ENCODE results near the gene KLHDC1.
"Not testable (repeated sequence)": the region's sequence is repeated elsewhere in the genome, so short reads cannot be mapped to it uniquely, and the experiment has no call there.

Gene KLHDC1

DNA sequence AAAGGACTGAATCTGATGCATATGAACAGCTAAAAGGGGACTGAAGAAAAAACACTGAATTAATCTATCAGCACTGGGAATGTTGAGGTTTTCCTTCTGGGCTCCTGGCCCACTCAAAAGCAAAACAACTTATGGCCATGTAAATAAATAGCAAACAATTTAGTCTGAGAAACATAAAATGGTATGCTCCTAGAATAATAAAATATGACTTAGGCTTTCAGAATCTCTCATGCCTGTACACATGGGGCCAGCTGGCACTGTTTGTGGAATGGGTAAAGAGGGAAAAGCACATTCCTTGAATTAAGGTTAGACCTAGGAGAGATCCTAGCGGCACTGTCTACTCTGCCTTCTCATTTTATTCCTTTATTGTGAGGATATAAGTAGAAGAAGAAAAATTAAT, 81.2 kb downstream of the KLHDC1 start:
- ChIA-PET POLR2A (no interaction called here), CTCF (no interaction called here)
- no peak for DNase-seq (ENCODE audit: extremely low spot score)
- TF ChIP-seq FOXK2 (IDR thresholded peaks at IDR 0.05) (no peak), L3MBTL2 (conservative IDR thresholded peaks at IDR 0.05) (no peak)

DNA sequence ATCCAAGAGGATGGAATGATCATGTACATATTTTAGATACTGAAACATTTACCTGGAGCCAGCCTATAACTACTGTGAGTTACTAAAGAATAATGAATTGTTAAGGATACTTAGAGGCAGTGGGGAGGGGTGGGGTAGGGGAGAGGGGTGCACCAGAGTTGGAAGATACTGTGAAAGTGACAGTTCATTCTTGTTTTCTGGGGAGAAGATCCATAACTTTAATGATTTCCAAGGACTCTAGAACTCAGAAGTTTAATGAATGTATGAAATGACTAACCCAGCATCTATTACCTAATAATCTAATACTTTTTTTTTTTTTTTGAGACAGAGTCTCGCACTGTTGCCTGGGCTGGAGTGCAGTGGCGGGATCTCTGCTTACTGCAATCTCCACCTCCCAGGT, 85.5 kb downstream of the KLHDC1 start:
- TF ChIP-seq HDGF (IDR thresholded peaks at IDR 0.05; ENCODE audit: borderline replicate concordance) (no peak), L3MBTL2 (conservative IDR thresholded peaks at IDR 0.05) (no peak), LEF1 (IDR thresholded peaks at IDR 0.05; ENCODE audit: borderline replicate concordance) (no peak), NFRKB (IDR thresholded peaks at IDR 0.05) (no peak), SP1 (IDR thresholded peaks at IDR 0.05) (no peak), FOXK2 (IDR thresholded peaks at IDR 0.05) (no peak), CTBP1 (IDR thresholded peaks at IDR 0.05; ENCODE audit: borderline replicate concordance) (no peak), ARNT (IDR thresholded peaks at IDR 0.05) (no peak), FOXM1 (IDR thresholded peaks at IDR 0.05; ENCODE audit: borderline replicate concordance) (no peak), TARDBP (IDR thresholded peaks at IDR 0.05) (no peak), FOXA1 (IDR thresholded peaks at IDR 0.05) (no peak)
- POLR2A ChIA-PET, result no interaction called here
- DNase-seq (ENCODE audit: extremely low spot score), result no peak
- CTCF ChIA-PET, result no interaction called here

DNA sequence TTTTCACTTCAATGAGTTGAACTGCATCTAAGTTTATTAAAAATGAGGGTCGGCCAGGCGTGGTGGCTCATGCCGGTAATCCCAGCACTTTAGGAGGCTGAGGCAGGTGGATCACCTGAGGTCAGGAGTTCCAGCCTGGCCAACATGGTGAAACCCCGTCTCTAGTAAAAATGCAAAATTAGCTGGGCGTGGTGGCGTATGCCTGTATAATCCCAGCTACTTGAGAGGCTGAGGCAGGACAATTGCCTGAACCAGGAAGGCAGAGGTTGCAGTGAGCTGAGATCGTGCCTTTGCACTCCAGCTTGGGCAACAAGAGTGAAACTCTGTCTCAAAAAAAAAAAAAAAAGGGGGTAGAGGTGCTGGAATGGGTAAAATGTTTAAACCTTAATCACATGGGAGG, 88.1 kb downstream of the KLHDC1 start:
- CTCF ChIA-PET; DNase-seq (ENCODE audit: extremely low spot score): not testable (repeated sequence)
- POLR2A ChIA-PET, result interaction anchor here (1.0 to 2.3 kb wide), 4 partner anchors 10 to 147 kb away, joined by 3 to 9 read pairs (median 4); partner anchors contain the start of gene KLHDC2

DNA sequence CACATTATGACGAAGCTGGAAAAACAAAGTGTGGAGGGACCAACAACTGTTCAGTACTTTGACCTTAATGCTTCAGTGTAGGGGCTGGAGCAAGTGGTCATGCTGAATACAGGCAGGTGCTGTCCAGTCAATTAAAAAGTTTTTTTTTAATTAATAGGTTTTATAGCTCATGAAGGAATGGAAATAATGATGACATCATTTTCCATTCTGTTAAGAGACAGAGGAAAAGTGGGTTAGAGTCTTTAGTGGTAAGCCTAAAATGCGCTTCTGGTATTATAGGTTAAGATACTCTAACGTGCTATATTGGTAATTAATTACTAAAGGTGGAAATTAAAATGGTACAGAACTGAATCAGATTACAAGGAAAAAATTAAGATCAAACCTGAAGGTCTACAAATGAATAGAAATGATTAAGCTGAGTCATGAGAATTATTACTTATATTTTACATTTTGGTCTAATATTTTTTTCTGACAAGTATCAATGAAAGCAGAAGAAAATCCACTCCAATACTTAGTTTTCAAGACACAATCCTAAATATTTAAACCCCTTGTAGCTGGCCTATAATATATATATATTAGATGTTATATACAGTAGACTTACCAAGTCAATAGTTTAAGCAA, 90.6 kb downstream of the KLHDC1 start:
- DNase-seq (ENCODE audit: extremely low spot score), result no peak
- ChIA-PET CTCF (interaction anchor here (0.6 kb wide), 1 partner anchor 32 kb away, joined by 3 read pairs; no protein-coding TSS in a partner anchor), POLR2A (no interaction called here)
- TF ChIP-seq FOXK2 (IDR thresholded peaks at IDR 0.05) (no peak), LEF1 (IDR thresholded peaks at IDR 0.05; ENCODE audit: borderline replicate concordance) (no peak), SUZ12 (IDR thresholded peaks at IDR 0.05) (no peak), NFRKB (IDR thresholded peaks at IDR 0.05) (no peak), FOXM1 (IDR thresholded peaks at IDR 0.05; ENCODE audit: borderline replicate concordance) (no peak)

DNA sequence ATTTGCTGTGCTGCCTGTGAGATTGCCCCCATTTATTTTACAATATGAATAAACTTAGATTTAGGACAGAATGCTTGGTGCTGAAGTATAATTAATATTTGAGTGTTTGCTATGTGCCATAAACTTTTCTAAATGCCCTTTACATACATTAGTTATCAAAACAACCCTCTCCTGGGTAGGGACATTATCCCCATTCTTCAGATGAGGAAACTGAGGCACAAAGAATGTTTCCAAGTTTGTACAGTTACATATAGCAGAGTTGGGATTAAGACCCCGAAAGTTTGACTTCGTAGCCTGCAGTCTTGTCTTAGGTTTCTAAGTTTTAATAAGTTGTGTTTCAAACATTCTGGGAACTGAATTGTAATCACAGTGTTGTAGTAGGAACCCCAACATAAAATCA, 93.4 kb downstream of the KLHDC1 start:
- no peak for TF ChIP-seq L3MBTL2 (conservative IDR thresholded peaks at IDR 0.05)
- no peak for DNase-seq (ENCODE audit: extremely low spot score)
- POLR2A ChIA-PET, result no interaction called here
- CTCF ChIA-PET, result no interaction called here

DNA sequence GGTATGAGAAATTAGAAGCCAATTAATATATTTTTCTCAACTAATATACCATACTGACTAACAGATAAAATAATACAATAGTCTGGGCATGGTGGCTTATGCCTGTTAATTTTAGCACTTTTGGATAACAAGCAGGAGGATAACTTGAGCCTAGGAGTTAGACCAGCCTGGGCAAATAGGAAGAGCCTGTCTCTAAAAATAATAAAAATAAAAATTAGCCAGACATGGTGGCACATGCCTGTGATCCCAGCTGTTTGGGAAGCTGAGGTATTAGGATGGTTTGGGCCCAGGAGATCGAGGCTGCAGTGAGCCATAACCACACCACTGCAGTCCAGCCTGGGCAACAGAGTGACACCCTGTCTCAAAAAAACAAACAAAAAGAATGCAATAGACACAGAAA, 99.7 kb downstream of the KLHDC1 start:
- no peak for TF ChIP-seq FOXM1 (IDR thresholded peaks at IDR 0.05; ENCODE audit: borderline replicate concordance)
- no peak for TF ChIP-seq ARNT (IDR thresholded peaks at IDR 0.05)
- TF ChIP-seq ZNF384 (IDR thresholded peaks at IDR 0.05), result no peak
- TF ChIP-seq CTBP1 (IDR thresholded peaks at IDR 0.05; ENCODE audit: borderline replicate concordance), result no peak
- TF ChIP-seq, protein P1, sequence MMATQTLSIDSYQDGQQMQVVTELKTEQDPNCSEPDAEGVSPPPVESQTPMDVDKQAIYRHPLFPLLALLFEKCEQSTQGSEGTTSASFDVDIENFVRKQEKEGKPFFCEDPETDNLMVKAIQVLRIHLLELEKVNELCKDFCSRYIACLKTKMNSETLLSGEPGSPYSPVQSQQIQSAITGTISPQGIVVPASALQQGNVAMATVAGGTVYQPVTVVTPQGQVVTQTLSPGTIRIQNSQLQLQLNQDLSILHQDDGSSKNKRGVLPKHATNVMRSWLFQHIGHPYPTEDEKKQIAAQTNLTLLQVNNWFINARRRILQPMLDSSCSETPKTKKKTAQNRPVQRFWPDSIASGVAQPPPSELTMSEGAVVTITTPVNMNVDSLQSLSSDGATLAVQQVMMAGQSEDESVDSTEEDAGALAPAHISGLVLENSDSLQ (IDR thresholded peaks at IDR 0.05), result no peak
- TF ChIP-seq TARDBP (IDR thresholded peaks at IDR 0.05), result no peak
- no peak for TF ChIP-seq FOXK2 (IDR thresholded peaks at IDR 0.05)
- no peak for TF ChIP-seq FOXA1 (IDR thresholded peaks at IDR 0.05)
- TF ChIP-seq LEF1 (IDR thresholded peaks at IDR 0.05; ENCODE audit: borderline replicate concordance), result no peak
- no peak for TF ChIP-seq BHLHE40 (IDR thresholded peaks at IDR 0.05; ENCODE audit: borderline replicate concordance)
- no peak for TF ChIP-seq L3MBTL2 (conservative IDR thresholded peaks at IDR 0.05)
- no peak for TF ChIP-seq SUZ12 (IDR thresholded peaks at IDR 0.05)
- TF ChIP-seq HDGF (IDR thresholded peaks at IDR 0.05; ENCODE audit: borderline replicate concordance), result no peak
- ChIA-PET POLR2A (no interaction called here), CTCF (no interaction called here)
- no peak for DNase-seq (ENCODE audit: extremely low spot score)

DNA sequence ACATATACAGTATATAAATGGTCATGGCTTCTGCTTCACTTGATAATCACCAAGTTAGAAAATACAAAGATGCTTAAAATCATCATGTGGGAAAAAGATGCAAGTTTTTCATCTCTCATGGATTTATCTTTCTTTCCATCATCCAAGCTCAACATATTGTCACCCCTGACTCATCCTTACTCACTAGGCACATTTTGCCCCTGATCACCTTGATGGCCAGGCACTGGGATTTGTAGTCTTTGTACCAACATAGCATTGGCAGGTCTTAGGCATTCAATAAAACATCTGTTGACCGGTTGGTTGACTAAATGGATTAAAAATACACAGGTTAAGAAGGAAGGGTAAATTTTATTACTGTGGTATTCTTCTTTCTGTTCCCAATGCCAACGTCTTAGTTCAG, 103.1 kb downstream of the KLHDC1 start:
- ChIA-PET CTCF (no interaction called here), POLR2A (no interaction called here)
- no peak for TF ChIP-seq FOXM1 (IDR thresholded peaks at IDR 0.05; ENCODE audit: borderline replicate concordance)
- no peak for DNase-seq (ENCODE audit: extremely low spot score)

Data from HEK293T (cell line).